Mammary epithelial cell (primary cell): ENCODE results near the gene TCIRG1.

ENCODE experiments used
- CTCF ChIP-seq, 2 donors: IDR thresholded peaks in 1 of 2; conservative IDR thresholded peaks in 1 of 2; 2 replicates each; pipeline ENCODE4 v1.5.1; 2011 to 2012; ENCODE audit warnings: inconsistent platforms in 2 of 2, low read length in 2 of 2, mild to moderate bottlenecking in 2 of 2, control low read depth in 1 of 2, low read depth in 1 of 2; ENCODE audit not compliant: insufficient read depth in 1 of 2; ENCODE audit errors: extremely low read depth in 1 of 2
- EZH2 ChIP-seq: IDR thresholded peaks from 2 replicates; pipeline ENCODE4 v1.6.1; 2012; ENCODE audit warnings: low read length, inconsistent platforms, borderline replicate concordance

- TF ChIP-seq CTCF (conservative IDR thresholded peaks at IDR 0.05 in 1 of 2, IDR thresholded peaks at IDR 0.05 in 1 of 2; ENCODE audit: extremely low read depth in 1 of 2, insufficient read depth in 1 of 2, low read depth in 1 of 2, low read length in 2 of 2) (no peak), EZH2 (no peak)
Measured at GRCh38 chr11:68031144-68031464, 7.7 kb upstream of the TCIRG1 start.
